ENCODE results near the gene CPLX1.

DNA sequence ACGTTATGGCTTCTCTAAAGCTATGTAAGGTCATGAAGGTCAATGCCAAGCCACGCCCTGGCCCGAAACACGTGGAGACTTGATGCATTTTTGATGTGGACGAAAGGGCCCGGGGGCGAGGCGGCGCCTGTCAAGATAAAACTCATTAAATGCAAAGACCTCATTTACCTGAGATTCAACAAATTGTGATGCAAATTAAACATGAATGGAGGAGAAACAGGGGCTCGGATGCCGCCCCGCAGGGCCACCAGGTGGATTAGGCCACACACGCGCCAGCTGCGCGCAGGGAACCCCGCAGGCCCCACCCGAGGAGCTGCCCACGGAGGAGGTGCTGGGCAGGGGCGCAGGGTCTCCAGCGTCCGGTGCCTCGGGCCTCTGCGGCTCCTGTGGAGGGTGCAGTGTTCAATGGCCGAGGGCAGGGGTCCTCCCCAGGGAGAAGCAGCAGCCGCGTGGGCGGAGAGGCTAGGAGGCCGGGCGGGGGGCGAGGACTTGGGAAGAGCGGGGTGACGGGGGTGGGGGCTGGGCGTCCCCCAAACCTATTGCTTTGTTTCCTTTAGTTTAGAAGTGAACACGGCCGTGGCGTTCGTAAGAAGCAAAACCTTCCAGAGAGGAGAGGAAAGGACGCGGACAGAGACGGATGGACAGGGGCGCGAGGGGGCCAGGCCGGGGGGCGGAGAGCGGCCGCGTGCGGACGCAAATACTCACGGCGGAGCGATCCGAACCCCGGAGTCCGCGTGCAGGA is 40.4 kb downstream of the CPLX1 start:
- TF ChIP-seq, protein P1, sequence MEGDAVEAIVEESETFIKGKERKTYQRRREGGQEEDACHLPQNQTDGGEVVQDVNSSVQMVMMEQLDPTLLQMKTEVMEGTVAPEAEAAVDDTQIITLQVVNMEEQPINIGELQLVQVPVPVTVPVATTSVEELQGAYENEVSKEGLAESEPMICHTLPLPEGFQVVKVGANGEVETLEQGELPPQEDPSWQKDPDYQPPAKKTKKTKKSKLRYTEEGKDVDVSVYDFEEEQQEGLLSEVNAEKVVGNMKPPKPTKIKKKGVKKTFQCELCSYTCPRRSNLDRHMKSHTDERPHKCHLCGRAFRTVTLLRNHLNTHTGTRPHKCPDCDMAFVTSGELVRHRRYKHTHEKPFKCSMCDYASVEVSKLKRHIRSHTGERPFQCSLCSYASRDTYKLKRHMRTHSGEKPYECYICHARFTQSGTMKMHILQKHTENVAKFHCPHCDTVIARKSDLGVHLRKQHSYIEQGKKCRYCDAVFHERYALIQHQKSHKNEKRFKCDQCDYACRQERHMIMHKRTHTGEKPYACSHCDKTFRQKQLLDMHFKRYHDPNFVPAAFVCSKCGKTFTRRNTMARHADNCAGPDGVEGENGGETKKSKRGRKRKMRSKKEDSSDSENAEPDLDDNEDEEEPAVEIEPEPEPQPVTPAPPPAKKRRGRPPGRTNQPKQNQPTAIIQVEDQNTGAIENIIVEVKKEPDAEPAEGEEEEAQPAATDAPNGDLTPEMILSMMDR (IDR thresholded peaks at IDR 0.05): no peak
- no peak for TF ChIP-seq POLR2A (IDR thresholded peaks at IDR 0.05)
